GM19467 (cell line): Measurements from ENCODE around the gene CSNK2A2.
A peak's percentile ranks its signal among the peaks of the same experiment; 100 is the strongest.

Experiments
- ATAC-seq: cut with Tn5 transposase; IDR thresholded peaks from one replicate; pipeline ENCODE4 v1.9.1; 2021; ENCODE audit warnings: mild to moderate bottlenecking, moderate library complexity; ENCODE audit not compliant: unreplicated experiment

CSNK2A2 gene

DNA sequence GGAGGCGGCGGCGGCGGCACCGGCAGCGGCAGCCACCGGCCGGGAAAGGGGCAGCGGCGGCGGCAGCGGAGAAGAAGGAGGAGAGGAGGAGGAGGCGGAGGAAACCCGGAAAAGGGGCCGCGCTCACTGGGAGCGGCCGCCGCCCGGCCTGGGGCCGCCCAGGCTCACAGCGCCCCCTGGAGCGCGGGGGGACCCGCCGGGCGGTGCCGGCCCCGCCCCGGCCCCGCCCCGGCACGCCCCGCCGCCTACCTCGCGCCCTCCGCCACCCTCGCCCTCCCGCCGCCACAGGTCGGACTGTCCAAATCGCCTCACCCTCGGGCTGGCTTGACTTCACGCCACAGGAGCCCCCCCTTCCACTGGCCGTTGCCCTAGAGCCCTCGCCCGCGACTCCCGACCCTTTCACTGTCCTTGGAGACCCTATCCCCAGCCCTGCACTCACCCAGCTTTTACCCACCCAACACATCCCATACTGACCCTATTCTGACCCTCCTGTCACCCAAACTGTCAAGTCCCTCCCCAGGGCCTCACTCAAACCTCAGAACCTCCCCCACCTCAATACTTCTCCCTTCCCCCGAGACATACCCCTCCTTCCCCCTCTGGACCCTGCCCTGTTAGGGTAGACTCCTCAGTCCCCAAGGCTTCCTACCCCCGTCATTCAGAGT lies at the start of gene CSNK2A2:
Gene CSNK2A2, minus strand, starts transcription at position 85 of the 662 bp plus-strand sequence. CDS start 370 bp downstream, outside the sequence.
- ATAC-seq: peak; percentile 89

GRCh38 chr16:58243528-58244004 lies 45.7 kb upstream of the CSNK2A2 start:
- ATAC-seq: peak; percentile 88

DNA sequence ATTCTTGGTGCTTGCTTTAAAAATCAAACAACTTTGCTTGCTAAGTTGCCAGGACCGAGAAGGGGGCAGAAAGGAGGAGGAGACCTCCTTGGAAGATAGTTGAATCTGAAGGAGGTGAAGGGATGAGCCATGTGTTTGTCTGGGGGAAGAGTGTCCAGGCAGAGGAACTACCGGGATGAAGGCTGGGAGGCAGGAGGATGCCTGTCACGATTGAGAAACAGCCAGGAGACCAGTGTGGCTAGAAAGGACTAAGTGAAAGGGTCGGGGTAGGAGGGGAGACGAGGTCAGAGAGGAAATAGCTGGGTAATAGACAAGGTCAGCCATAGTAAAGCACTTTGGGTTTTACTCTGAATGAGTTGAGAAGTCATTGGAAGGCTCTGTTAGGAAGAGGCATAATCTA lies 38.9 kb upstream of the CSNK2A2 start:
- ATAC-seq: no peak

GRCh38 chr16:58236231-58236690 lies 38.4 kb upstream of the CSNK2A2 start:
- peak; percentile 91 for ATAC-seq

- ATAC-seq: no peak
Observed at GRCh38 chr16:58235663-58236062, 37.8 kb upstream of the CSNK2A2 start.

DNA sequence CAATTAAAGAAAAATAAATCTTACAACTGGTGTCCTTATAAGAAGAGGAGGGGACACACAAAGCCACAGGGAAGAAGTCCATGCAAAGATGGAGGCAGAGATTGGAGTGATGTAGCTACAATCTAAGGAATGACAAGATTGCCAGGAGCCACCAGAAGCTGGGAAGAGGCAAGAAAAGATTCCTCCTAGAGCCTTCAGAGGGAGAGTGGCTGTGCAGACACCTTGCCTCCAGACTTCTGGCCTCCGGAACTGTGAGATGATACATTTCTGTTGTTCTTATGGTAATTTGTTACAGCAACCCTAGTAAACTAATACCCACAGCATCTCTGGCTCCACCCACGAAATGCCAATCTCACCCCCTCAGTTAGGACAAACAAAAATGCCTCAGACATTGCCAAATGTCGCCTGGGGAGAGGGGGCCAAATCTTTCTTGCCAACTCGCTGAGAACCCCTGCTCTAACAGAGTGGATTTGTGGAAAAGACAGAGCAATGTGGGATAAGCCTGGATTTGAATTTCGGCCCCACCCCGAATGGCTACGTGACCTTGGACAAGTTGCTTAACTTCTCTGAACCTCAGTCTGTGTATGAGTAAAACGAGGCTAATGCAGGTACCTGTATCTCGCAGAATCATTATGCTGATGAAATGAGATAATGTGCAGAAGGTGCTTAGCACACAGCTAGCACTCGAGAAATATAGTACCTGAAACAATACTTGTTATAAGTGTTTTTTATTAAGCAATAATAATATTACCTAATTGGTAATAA lies 37.1 kb upstream of the CSNK2A2 start:
- no peak for ATAC-seq

- ATAC-seq: no peak
Observed at GRCh38 chr16:58230259-58230658, 32.4 kb upstream of the CSNK2A2 start.

DNA sequence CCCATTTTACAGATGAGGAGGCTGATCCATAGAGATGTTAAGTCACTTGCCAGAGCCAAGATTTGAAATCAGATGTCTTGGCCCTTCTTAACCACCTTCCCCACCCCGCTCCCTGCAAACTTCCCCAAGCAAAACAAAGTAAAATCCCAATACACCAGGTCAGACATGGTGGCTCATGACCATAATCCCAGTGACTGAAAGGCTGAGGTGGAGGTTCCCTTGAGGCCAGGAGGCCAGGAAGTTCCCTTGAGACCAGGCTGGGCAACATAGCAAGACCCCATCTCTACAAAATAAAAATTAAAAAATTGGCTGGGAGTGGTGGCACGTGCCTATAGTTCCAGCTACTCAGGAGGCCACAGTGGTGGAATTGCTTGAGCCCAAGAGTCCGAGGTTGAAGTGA lies 28.9 kb upstream of the CSNK2A2 start:
- ATAC-seq: no peak

- no peak for ATAC-seq
Observed at GRCh38 chr16:58225965-58226602, 28.2 kb upstream of the CSNK2A2 start.

DNA sequence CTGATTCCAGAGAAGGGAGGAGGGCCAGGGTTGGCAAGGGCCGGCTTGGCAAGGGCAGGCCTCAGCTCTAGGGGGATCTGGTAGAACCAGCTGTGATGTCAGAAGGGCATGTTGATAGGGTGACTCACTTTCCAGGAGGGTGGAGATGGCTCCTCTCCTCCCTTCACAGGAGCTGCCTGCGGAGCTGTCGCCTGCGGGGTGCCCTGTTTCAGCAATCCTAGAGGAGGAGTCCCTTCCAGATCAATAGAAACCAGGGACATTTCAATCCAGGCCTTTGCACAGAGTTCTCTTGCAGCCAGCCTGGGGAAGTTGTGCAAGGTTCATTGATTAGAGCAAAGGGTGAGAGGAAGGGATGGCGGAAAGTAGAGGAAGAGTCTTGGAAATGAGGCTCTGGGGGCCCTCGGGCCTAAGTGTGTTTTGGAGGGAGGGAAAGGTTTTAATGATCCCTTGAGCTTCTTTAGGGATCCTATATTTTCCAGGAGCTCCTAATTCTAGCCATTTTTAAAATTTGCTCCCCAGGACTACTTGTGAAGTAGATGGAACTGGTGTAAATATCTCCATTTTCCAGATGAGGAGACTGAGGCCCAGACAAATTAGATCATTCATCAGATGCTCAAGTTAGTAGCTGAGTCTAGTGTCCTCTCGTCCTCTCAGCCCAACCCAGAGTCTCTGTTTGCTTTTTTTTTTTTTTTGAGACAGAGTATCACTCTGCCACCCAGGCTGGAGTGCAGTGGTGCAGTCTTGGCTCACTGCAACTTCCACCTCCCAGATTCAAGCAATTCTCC lies 24.8 kb upstream of the CSNK2A2 start:
- ATAC-seq: no peak

- ATAC-seq: no peak
Observed at GRCh38 chr16:58219432-58219831, 21.5 kb upstream of the CSNK2A2 start.

GRCh38 chr16:58218786-58219185 lies 20.9 kb upstream of the CSNK2A2 start:
- no peak for ATAC-seq

DNA sequence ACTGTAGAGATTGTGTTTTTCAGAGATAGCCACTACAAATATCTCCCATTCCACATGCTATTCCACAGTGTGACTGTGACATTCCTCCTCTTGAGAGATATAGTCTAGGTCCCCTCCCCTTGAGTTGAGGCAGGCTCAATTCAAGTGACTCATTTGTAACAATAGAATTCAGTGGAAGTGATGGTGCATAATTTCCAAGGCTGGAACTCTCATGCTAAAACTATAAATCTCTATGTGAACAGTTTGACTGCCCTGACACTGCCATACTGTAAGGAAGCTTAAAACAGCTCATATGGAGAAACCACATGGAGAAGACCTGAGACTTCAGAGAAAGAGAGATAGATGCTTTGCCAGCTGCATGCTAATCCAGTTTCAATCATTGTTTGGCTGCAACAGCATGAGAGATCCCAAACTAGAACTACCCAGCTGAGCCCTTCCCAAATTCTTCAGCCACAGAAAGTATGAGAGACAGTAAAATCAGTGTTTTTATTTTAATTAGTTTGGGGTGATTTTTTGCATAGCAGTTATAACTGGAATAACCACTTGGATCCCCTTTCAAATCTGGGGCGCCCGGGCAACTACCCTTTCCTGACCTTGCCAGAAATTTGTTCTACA lies 19.5 kb upstream of the CSNK2A2 start:
- no peak for ATAC-seq

GRCh38 chr16:58212824-58213655 lies 15.1 kb upstream of the CSNK2A2 start:
- no peak for ATAC-seq

DNA sequence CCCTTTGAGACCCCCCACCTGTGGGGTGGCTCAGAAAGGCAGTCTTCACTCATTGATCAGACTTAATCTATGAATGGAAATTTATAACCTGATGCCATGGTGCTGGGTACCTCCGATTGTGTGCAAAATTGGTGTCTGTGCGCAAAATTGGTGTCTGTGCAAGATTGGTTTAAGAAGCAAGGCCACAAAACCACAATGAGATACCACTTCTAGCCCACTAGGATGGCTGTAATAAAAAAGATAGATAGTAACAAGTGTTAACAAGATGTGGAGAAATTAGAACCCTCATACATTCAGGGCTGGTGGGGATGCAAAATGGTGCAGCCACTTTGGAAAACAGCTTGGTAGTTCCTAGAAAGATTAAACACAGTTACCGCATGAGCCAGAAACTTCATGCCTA lies 13.9 kb upstream of the CSNK2A2 start:
- ATAC-seq: no peak

DNA sequence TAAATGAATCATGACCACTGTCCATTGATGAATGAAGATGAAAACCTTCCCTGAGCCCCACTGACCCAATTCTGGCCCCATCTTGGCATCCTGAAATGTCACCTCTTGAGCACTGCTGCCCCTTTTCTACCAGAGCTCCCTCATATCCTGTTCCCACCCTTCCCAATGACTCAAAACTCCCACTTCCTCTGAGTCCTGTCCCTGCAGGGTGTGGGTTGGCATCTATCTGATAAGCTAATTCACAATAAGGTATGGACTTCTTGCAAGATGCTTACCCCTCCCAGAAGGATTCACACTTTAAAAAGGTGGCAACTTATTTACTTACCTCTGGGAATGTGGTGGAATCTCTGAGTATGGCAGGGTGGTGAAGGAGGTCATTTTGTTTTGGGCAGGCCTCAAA lies 13.3 kb upstream of the CSNK2A2 start:
- ATAC-seq: no peak

DNA sequence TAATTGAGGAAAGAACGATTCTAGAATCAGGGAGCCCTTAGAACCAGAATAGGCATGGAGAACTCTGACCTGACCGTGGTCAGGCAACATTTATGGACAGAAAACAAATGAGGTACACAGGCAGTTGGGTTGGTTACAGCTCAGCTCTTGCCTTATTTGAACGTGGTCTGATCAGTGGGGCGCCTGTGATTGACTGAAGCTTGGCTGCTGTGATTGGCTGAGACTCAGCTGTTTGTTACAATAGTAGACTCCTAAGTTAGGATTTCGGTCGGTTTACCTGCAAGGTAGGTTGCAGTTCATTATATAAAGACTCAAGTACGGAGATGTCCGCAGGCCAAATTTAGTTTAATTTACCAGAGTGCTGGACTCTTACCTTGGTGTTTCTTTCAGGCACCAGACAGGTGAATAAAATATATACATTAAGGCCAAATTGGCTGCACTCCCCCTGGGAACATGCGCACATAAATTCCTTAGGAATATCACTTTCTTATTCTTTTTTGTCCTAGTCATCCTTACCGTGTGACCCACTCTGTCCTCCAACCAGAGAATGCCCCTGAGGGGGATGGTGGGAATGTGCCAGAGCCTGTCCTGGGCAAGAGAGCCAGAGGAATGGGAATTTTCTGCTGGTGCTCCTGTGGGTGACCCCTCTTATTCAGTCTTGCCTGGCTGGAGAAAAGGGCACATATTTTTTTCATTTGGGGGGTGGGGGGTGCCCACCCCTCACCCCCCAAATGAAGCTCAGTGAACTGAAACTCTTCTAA lies 7.5 kb upstream of the CSNK2A2 start:
- ATAC-seq: no peak

DNA sequence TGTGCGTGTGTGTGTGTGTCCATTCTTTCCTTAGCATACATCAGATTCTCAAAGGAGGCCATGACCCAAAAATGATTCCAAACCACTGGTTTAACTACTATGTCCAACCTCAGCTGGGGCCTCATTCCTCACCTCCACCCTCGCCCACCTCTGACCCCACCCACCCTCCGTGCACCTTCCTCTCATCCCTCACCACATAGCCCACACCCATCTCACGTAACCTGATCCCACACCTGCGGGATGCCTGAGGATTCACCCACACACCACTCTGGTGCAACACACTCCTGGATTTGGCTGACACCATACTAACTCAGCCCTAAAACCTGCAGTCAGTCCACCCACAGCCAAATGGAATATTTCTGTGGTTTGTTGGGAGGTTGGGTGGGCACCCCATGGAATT lies 3.3 kb upstream of the CSNK2A2 start:
- ATAC-seq: no peak
